Small intestine (tissue), 7 donors: Measurements from ENCODE around the gene IL1RN. TPM values are rescaled to one million over a fixed set of nuclear protein-coding genes. Genes with fewer than 3 reads are reported as not detected.

Source experiments
- DNase-seq, 2 donors: peaks; one replicate each; pipeline versions ENCODE4 v3.0.0 to v3.0.0-alpha.2; 2013
- FAIRE-seq: peaks from 2 replicates; lab custom pipeline; 2012; peaks lifted over from hg19 to GRCh38; lab: Jason Lieb, UNC
- H3K27ac ChIP-seq, 3 donors: one replicate each; pipeline ENCODE4 v1.5.1; 2013; ENCODE audit warnings: low read length in 2 of 3, mild to moderate bottlenecking in 2 of 3, control low read depth in 1 of 3, inconsistent platforms in 1 of 3, low read depth in 1 of 3, moderate library complexity in 1 of 3
- H3K27me3 ChIP-seq, 3 donors: one replicate each; pipeline ENCODE4 v1.6.1; 2013; ENCODE audit warnings: low read length in 3 of 3, inconsistent platforms in 1 of 3; ENCODE audit not compliant: control insufficient read depth in 3 of 3, insufficient read depth in 3 of 3
- H3K36me3 ChIP-seq, 3 donors: one replicate each; pipeline ENCODE4 v1.6.1; 2013; ENCODE audit warnings: low read length in 3 of 3, inconsistent platforms in 1 of 3, low read depth in 1 of 3, mild to moderate bottlenecking in 1 of 3, moderate library complexity in 1 of 3; ENCODE audit not compliant: control insufficient read depth in 3 of 3, insufficient read depth in 2 of 3
- H3K4me1 ChIP-seq, 3 donors: one replicate each; pipeline ENCODE4 v1.6.1; 2013; ENCODE audit warnings: low read length in 2 of 3, inconsistent platforms in 1 of 3, low read depth in 1 of 3, mild to moderate bottlenecking in 1 of 3, moderate library complexity in 1 of 3; ENCODE audit not compliant: control insufficient read depth in 3 of 3, insufficient read depth in 2 of 3
- H3K4me3 ChIP-seq, 3 donors: one replicate each; pipeline ENCODE4 v1.5.1; 2013; ENCODE audit warnings: low read length in 3 of 3, control low read depth in 1 of 3, inconsistent platforms in 1 of 3, low read depth in 1 of 3, mild to moderate bottlenecking in 1 of 3, moderate library complexity in 1 of 3
- H3K9me3 ChIP-seq, 2 donors: one replicate each; pipeline ENCODE4 v1.6.1; 2013; ENCODE audit warnings: low read depth in 1 of 2, low read length in 1 of 2; ENCODE audit not compliant: control insufficient read depth in 2 of 2, insufficient read depth in 1 of 2
- WGBS, 3 donors: extraction: QIAGEN DNeasy Blood & Tissue Kit; methylation state at CpG; one replicate each; pipeline ENCODE4 v1.1.7; 2013; 5-methylcytosine and 5-hydroxymethylcytosine counted together
- polyA plus RNA-seq, 4 donors: library from polyadenylated mRNA; stranded (reverse) in 3 of 4; unstranded in 1 of 4; fragments of 200-250 nt in 3 of 4; fragments of 120-200 nt in 1 of 4; gene quantifications; one replicate each; pipeline versions ENCODE4 v1.2.1 to v1.2.3, GENCODE V29; 2013
- donor health status: healthy with polysubstance abuse.
- donor health status: control.
- donor health status: control.
- donor health status: Bipolar disorder and iron deficiency.
- donor health status: healthy.

The IL1RN gene
- polyA plus RNA-seq, 4 donors = 0.44 to 69.8 (median 24.3) TPM

- Histone ChIP-seq H3K4me3 (no peak overlapping the region), H3K4me1 (peaks cover 8 to 25% (median 18%) of the 10 kb centered on the region in 3 donors), H3K36me3 (peaks cover 0 to 8% (median 0%) of the 10 kb centered on the region in 3 donors), H3K9me3 (no peaks in the 10 kb centered on the region), H3K27ac (peak overlapping the region; percentile 63 to 97 (median 89)), H3K27me3 (no peaks in the 10 kb centered on the region)
- WGBS, 3 donors = 78 to 87% (median 79%) methylated on average over 6 of the region's 6 CpGs
- no peak for DNase-seq
- FAIRE-seq = no peak
Observed at GRCh38 chr2:113167962-113168340, 40.6 kb downstream of the IL1RN start.

GRCh38 chr2:113169002-113169530 is 41.7 kb downstream of the IL1RN start:
- no peak for FAIRE-seq
- no peaks in the 10 kb centered on the region for H3K9me3 ChIP-seq
- peaks cover 8 to 25% (median 18%) of the 10 kb centered on the region in 3 donors for H3K4me1 ChIP-seq
- H3K27ac ChIP-seq = peak overlapping the region in 2 of 3 donors; percentile 89 to 97
- DNase-seq = peak in 1 of 2 donors; percentile 42
- 83 to 92% (median 90%) methylated on average over 8 of the region's 8 CpGs for WGBS, 3 donors
- no peaks in the 10 kb centered on the region for H3K27me3 ChIP-seq
- peaks cover 0 to 10% (median 0%) of the 10 kb centered on the region in 3 donors for H3K36me3 ChIP-seq
- no peak overlapping the region for H3K4me3 ChIP-seq

- Histone ChIP-seq H3K4me1 (peaks cover 5 to 21% (median 14%) of the 10 kb centered on the region in 3 donors), H3K4me3 (no peak overlapping the region), H3K27ac (no peak overlapping the region), H3K36me3 (peaks cover 0 to 10% (median 0%) of the 10 kb centered on the region in 3 donors), H3K27me3 (no peaks in the 10 kb centered on the region), H3K9me3 (no peaks in the 10 kb centered on the region)
- WGBS, 3 donors = 92 to 96% (median 94%) methylated on average over 3 of the region's 3 CpGs
- FAIRE-seq (no peak), DNase-seq (no peak)
Observed at GRCh38 chr2:113169586-113169985, 42.2 kb downstream of the IL1RN start.

- no peaks in the 10 kb centered on the region for H3K9me3 ChIP-seq
- H3K36me3 ChIP-seq = peaks cover 0 to 10% (median 0%) of the 10 kb centered on the region in 3 donors
- H3K27me3 ChIP-seq = no peaks in the 10 kb centered on the region
- no peak overlapping the region for H3K27ac ChIP-seq
- DNase-seq = no peak
- H3K4me1 ChIP-seq = peaks cover 2 to 12% (median 10%) of the 10 kb centered on the region in 3 donors
- 92 to 96% (median 95%) methylated on average over 8 of the region's 8 CpGs for WGBS, 3 donors
- no peak overlapping the region for H3K4me3 ChIP-seq
- no peak for FAIRE-seq
Observed at GRCh38 chr2:113171334-113172075, 44.1 kb downstream of the IL1RN start.

- Histone ChIP-seq H3K27me3 (no peaks in the 10 kb centered on the region), H3K9me3 (no peaks in the 10 kb centered on the region), H3K27ac (no peak overlapping the region), H3K4me1 (peaks cover under 1 to 9% (median 2%) of the 10 kb centered on the region in 3 donors), H3K4me3 (no peak overlapping the region), H3K36me3 (peaks cover 0 to 13% (median 0%) of the 10 kb centered on the region in 3 donors)
- DNase-seq (peak in 1 of 2 donors; percentile 35), FAIRE-seq (no peak)
- WGBS, 3 donors = 81 to 85% (median 85%) methylated on average over 16 of the region's 16 CpGs
Observed at GRCh38 chr2:113172721-113173541, 45.5 kb downstream of the IL1RN start.

GRCh38 chr2:113173542-113174375 is 46.4 kb downstream of the IL1RN start, which contains the start of gene PSD4:
PSD4 (plus strand) TSS chr2:113173971; CDS start chr2:113182457, 8,486 bp downstream.
- peak within 1 kb of the TSS; percentile 20 to 59 (median 42) for H3K4me3 ChIP-seq
- H3K27me3 ChIP-seq = no peaks in the 10 kb centered on the region
- peaks cover 0 to 5% (median 2%) of the 10 kb centered on the region in 3 donors for H3K4me1 ChIP-seq
- DNase-seq (peak in 1 of 2 donors; percentile 70), FAIRE-seq (no peak)
- no peaks in the 10 kb centered on the region for H3K9me3 ChIP-seq
- peak within 1 kb of the TSS in 1 of 3 donors; percentile 75 for H3K27ac ChIP-seq
- 61 to 78% (median 68%) methylated on average over 11 to 14 of the region's 14 CpGs for WGBS, 3 donors
- peaks cover 0 to 9% (median 0%) of the 10 kb centered on the region in 3 donors for H3K36me3 ChIP-seq

DNA sequence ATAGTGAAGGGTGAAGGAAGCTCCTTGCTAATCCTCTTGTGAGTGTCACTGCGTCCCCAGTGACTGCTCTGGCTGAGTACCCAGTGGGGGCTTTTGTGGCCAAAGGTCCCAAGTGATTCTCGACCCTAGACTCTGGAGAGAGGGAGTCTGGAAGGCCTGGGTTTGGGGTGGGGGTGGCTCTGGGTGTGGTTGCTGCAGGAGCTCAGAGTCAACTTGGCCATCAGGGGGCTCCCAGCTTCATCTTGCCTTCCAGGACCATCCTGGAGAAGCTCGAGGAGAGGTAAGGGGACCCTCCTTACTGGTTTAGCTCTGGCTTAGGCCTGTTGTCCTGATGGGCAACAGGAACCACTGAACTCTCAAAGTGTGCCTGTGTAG is 47.0 kb downstream of the IL1RN start:
- WGBS, 3 donors = 53 to 60% (median 59%) methylated on average over 3 of the region's 3 CpGs
- DNase-seq (no peak), FAIRE-seq (no peak)
- Histone ChIP-seq H3K4me1 (peaks cover 0 to 5% (median 2%) of the 10 kb centered on the region in 3 donors), H3K9me3 (no peaks in the 10 kb centered on the region), H3K27me3 (no peaks in the 10 kb centered on the region), H3K4me3 (peak overlapping the region; percentile 20 to 59 (median 42)), H3K36me3 (peaks cover 0 to 7% (median 0%) of the 10 kb centered on the region in 3 donors), H3K27ac (peak overlapping the region in 1 of 3 donors; percentile 75)
